ENCODE results near the gene P4HA3. TPM values are rescaled to one million over a fixed set of nuclear protein-coding genes. Genes with fewer than 3 reads are reported as not detected.

P4HA3 gene
- total and polyA plus RNA-seq, 12 donors, result 0.52 to 2.9 (median 1.0) TPM; not detected in 1

- peaks cover 0 to 25% of the 10 kb centered on the region in 2 donors for H3K36me3 ChIP-seq (replicated peaks in 1 of 2)
- intact Hi-C loops (cut with DNase I), result no loop called here
Measured at GRCh38 chr11:74237541-74237940, 73.9 kb downstream of the P4HA3 start.

GRCh38 chr11:74235121-74235520 is 76.3 kb downstream of the P4HA3 start:
- TF ChIP-seq CTCF (IDR thresholded peaks at IDR 0.05) (no peak), POLR2A (IDR thresholded peaks at IDR 0.05) (no peak)
- H3K36me3 ChIP-seq (replicated peaks in 1 of 2), result peaks cover 0 to 28% of the 10 kb centered on the region in 2 donors
- intact Hi-C loops (cut with DNase I), result no loop called here
- H3K27me3 ChIP-seq, result no peaks in the 10 kb centered on the region
- DNase-seq, result no peak
- H3K27ac ChIP-seq, result no peak overlapping the region
- no peak overlapping the region for H3K4me3 ChIP-seq
- no peaks in the 10 kb centered on the region for H3K9me3 ChIP-seq (replicated peaks in 1 of 3)
- 94 to 97% (median 96%) methylated on average over 4 of the region's 4 CpGs for WGBS, 4 donors
- peaks cover 0 to 5% of the 10 kb centered on the region in 2 donors for H3K4me1 ChIP-seq (replicated peaks in 1 of 2)

More at GRCh38 chr11:74237541-74237940, 73.9 kb downstream of the P4HA3 start:
- H3K27me3 ChIP-seq, result no peaks in the 10 kb centered on the region
- TF ChIP-seq POLR2A (IDR thresholded peaks at IDR 0.05) (no peak), CTCF (IDR thresholded peaks at IDR 0.05) (no peak)
- no peak overlapping the region for H3K27ac ChIP-seq
- H3K4me3 ChIP-seq, result no peak overlapping the region
- WGBS, 4 donors, result 87 to 92% (median 90%) methylated on average over 2 of the region's 2 CpGs
- H3K4me1 ChIP-seq (replicated peaks in 1 of 2), result peaks cover 0 to 5% of the 10 kb centered on the region in 2 donors
- DNase-seq, result no peak
- no peaks in the 10 kb centered on the region for H3K9me3 ChIP-seq (replicated peaks in 1 of 3)

- intact Hi-C loops (cut with DNase I), result no loop called here
- Histone ChIP-seq H3K9me3 (replicated peaks in 1 of 3) (no peaks in the 10 kb centered on the region), H3K36me3 (replicated peaks in 1 of 2) (peaks cover 0 to 29% of the 10 kb centered on the region in 2 donors), H3K27me3 (no peaks in the 10 kb centered on the region), H3K4me1 (replicated peaks in 1 of 2) (peaks cover 0 to 7% of the 10 kb centered on the region in 2 donors), H3K27ac (no peak overlapping the region), H3K4me3 (no peak overlapping the region)
- WGBS, 4 donors, result 93 to 97% (median 95%) methylated on average over 3 of the region's 3 CpGs
- DNase-seq, result no peak
- TF ChIP-seq POLR2A (IDR thresholded peaks at IDR 0.05), result no peak
- no peak for TF ChIP-seq CTCF (IDR thresholded peaks at IDR 0.05)
Measured at GRCh38 chr11:74233683-74234082, 77.8 kb downstream of the P4HA3 start.

- no peaks in the 10 kb centered on the region for H3K27me3 ChIP-seq
- no peak overlapping the region for H3K4me3 ChIP-seq
- WGBS, 4 donors, result 77 to 85% (median 81%) methylated on average over 6 of the region's 6 CpGs
- peaks cover 7 to 12% of the 10 kb centered on the region in 2 donors for H3K4me1 ChIP-seq (replicated peaks in 1 of 2)
- TF ChIP-seq POLR2A (IDR thresholded peaks at IDR 0.05) (no peak), CTCF (IDR thresholded peaks at IDR 0.05) (no peak)
- intact Hi-C loops (cut with DNase I), result no loop called here
- no peak overlapping the region for H3K27ac ChIP-seq
- H3K9me3 ChIP-seq (replicated peaks in 1 of 3), result no peaks in the 10 kb centered on the region
- no peak for DNase-seq
- peaks cover 0 to 29% of the 10 kb centered on the region in 2 donors for H3K36me3 ChIP-seq (replicated peaks in 1 of 2)
Measured at GRCh38 chr11:74232311-74232950, 79.0 kb downstream of the P4HA3 start.

All from adrenal gland (tissue), 12 donors.